A549 (cell line): ENCODE results near the gene CACNA1C. TPM values are rescaled to one million over a fixed set of nuclear protein-coding genes. Genes with fewer than 3 reads are reported as not detected.

Experiments used
- ATAC-seq, 2 experiments: fragments of 200-7000 bp in 1 of 2; fragments of >200 bp in 1 of 2; cut with Nextera tagmentation in 1 of 2; cut with Tn5 transposase in 1 of 2; 3 replicates each; pipeline versions ENCODE4 v1.8.0 to v1.9.1; 2018 to 2020; ENCODE audit warnings: mild to moderate bottlenecking in 1 of 2, moderate library complexity in 1 of 2
- CTCF ChIA-PET: fragments of 300-600 bp; sonication (Branson Sonifier 250); formaldehyde crosslinking; extraction: SDS; loops from one replicate; lab custom pipeline; 2021; ENCODE audit warnings: antibody characterized with exemption, inconsistent platforms; lab: Yijun Ruan, JAX
- POLR2A ChIA-PET: fragments of 350-600 bp; formaldehyde crosslinking; extraction: SDS; loops from one replicate; lab custom pipeline; 2021; ENCODE audit warnings: antibody characterized with exemption, inconsistent platforms; lab: Yijun Ruan, JAX
- DNase-seq, 2 experiments: peaks; one replicate each; pipeline versions ENCODE4 v3.0.0 to v3.0.0-alpha.2; 2011 to 2016; ENCODE audit warnings: low read depth in 1 of 2, low spot score in 1 of 2
- FAIRE-seq: peaks from 2 replicates; lab custom pipeline; 2011; peaks lifted over from hg19 to GRCh38; lab: Jason Lieb, UNC
- H3K27ac ChIP-seq, 2 experiments: fragments of >200 bp; sonication (Bioruptor Twin); formaldehyde crosslinking; 3 replicates each; pipeline ENCODE4 v1.5.1; 2016 to 2017
- H3K4me1 ChIP-seq: fragments of >200 bp; sonication (Bioruptor Twin); formaldehyde crosslinking; 3 replicates; pipeline ENCODE4 v1.6.1; 2016
- H3K4me2 ChIP-seq: fragments of >200 bp; sonication (Bioruptor Twin); formaldehyde crosslinking; 3 replicates; pipeline ENCODE4 v1.6.1; 2016
- H3K4me3 ChIP-seq: fragments of >200 bp; sonication (Bioruptor Twin); formaldehyde crosslinking; 3 replicates; pipeline ENCODE4 v1.5.1; 2016
- H3K9me3 ChIP-seq: fragments of >200 bp; sonication (Bioruptor Twin); formaldehyde crosslinking; 3 replicates; pipeline ENCODE4 v1.6.1; 2016
- ATOH8 ChIP-seq: fragments of 250-450 bp; sonication (Bioruptor Pico); IDR thresholded peaks from 2 replicates; pipeline ENCODE4 v1.5.0; 2020; ENCODE audit warnings: low read depth, mild to moderate bottlenecking, moderate library complexity
- BCL3 ChIP-seq: fragments of >200 bp; sonication (Bioruptor Twin); formaldehyde crosslinking; IDR thresholded peaks from 3 replicates; pipeline ENCODE4 v1.6.1; 2016
- CBX2 ChIP-seq: fragments of 200-600 bp; sonication (generic); IDR thresholded peaks from 2 replicates; pipeline ENCODE4 v1.6.1; 2016; ENCODE audit warnings: low read depth, mild to moderate bottlenecking, borderline replicate concordance
- CEBPB ChIP-seq, 2 experiments: fragments of >200 bp in 1 of 2; sonication (Bioruptor Twin) in 1 of 2; formaldehyde crosslinking in 1 of 2; IDR thresholded peaks; 2 replicates each; pipeline ENCODE4 v1.6.1; 2012 to 2016
- CHD2 ChIP-seq: fragments of 150-350 bp; IDR thresholded peaks from 2 replicates; pipeline ENCODE4 v1.6.1; 2014; ENCODE audit warnings: low read length; ENCODE audit not compliant: partially characterized antibody
- CTCF ChIP-seq: fragments of >200 bp; sonication (Bioruptor Twin); formaldehyde crosslinking; IDR thresholded peaks from 3 replicates; pipeline ENCODE4 v1.5.1; 2016
- EHF ChIP-seq: fragments of 250-450 bp; sonication (Bioruptor Pico); IDR thresholded peaks from 2 replicates; pipeline ENCODE4 v1.5.0; 2020; ENCODE audit warnings: mild to moderate bottlenecking
- EHMT2 ChIP-seq: fragments of 200-600 bp; sonication (generic); IDR thresholded peaks from 2 replicates; pipeline ENCODE4 v1.6.1; 2016; ENCODE audit warnings: antibody characterized with exemption, low read depth, mild to moderate bottlenecking, moderate library complexity
- ESRRA ChIP-seq: fragments of 150-350 bp; IDR thresholded peaks from 2 replicates; pipeline ENCODE4 v1.6.1; 2014; ENCODE audit warnings: mild to moderate bottlenecking, low read length, borderline replicate concordance
- FOSB ChIP-seq: fragments of 250-450 bp; sonication (Bioruptor Pico); IDR thresholded peaks from 2 replicates; pipeline ENCODE4 v1.5.0; 2020; ENCODE audit warnings: mild to moderate bottlenecking, moderate library complexity
- FOXS1 ChIP-seq: fragments of 250-450 bp; sonication (Bioruptor Pico); IDR thresholded peaks from 2 replicates; pipeline ENCODE4 v1.5.0; 2020; ENCODE audit warnings: mild to moderate bottlenecking, moderate library complexity
- GATA3 ChIP-seq: IDR thresholded peaks from 2 replicates; pipeline ENCODE4 v1.6.1; 2012; ENCODE audit warnings: borderline replicate concordance
- NFE2L2 ChIP-seq: fragments of 150-350 bp; conservative IDR thresholded peaks from 2 replicates; pipeline ENCODE4 v1.6.1; 2014; ENCODE audit warnings: low read length
- NPAS2 ChIP-seq: fragments of 250-450 bp; sonication (Bioruptor Pico); IDR thresholded peaks from 2 replicates; pipeline ENCODE4 v1.8.0; 2022; ENCODE audit warnings: mild to moderate bottlenecking, moderate library complexity, borderline replicate concordance
- PBX3 ChIP-seq: IDR thresholded peaks from 2 replicates; pipeline ENCODE4 v1.6.1; 2012
- POLR2A ChIP-seq: IDR thresholded peaks from 2 replicates; pipeline ENCODE4 v1.6.1; 2012; ENCODE audit warnings: mild to moderate bottlenecking, low read length
- POLR2AphosphoS2 ChIP-seq: conservative IDR thresholded peaks from 2 replicates; pipeline ENCODE4 v1.6.1; 2012; ENCODE audit warnings: low read length, improper control_type of control experiment, inconsistent platforms
- RAD21 ChIP-seq, 2 experiments: fragments of >200 bp in 1 of 2; sonication (Bioruptor Twin) in 1 of 2; formaldehyde crosslinking in 1 of 2; IDR thresholded peaks in 1 of 2; conservative IDR thresholded peaks in 1 of 2; 2 replicates in 1 of 2; 3 replicates in 1 of 2; pipeline ENCODE4 v1.6.1; 2012 to 2018; ENCODE audit warnings: inconsistent platforms in 1 of 2
- REST ChIP-seq: fragments of 200-600 bp; sonication (generic); IDR thresholded peaks from 2 replicates; pipeline ENCODE4 v1.6.1; 2016; ENCODE audit warnings: antibody characterized with exemption, mild to moderate bottlenecking, moderate library complexity
- RFX5 ChIP-seq: fragments of 450-650 bp; IDR thresholded peaks from 2 replicates; pipeline ENCODE4 v1.7.1; 2014; ENCODE audit warnings: antibody characterized with exemption, mild to moderate bottlenecking, moderate library complexity
- ZNF302 ChIP-seq: fragments of 250-450 bp; sonication (Bioruptor Pico); IDR thresholded peaks from 2 replicates; pipeline ENCODE4 v1.9.0; 2021; ENCODE audit warnings: inconsistent platforms, mild to moderate bottlenecking, moderate library complexity
- WGBS: methylation state at CpG from one replicate; pipeline ENCODE4 v1.1.6; 2017; ENCODE audit errors: missing lambda C conversion rate; 5-methylcytosine and 5-hydroxymethylcytosine counted together
- polyA plus RNA-seq, 4 experiments: library from polyadenylated mRNA; depleted of rRNA in 3 of 4; stranded (reverse); fragments of >200 nt; fragmentation: RNase III in 1 of 4; extraction: RNeasy Plus Mini Kit Qiagen cat#74134 plus additional on column Dnase treatment in 1 of 4; gene quantifications; 2 replicates in 3 of 4; 3 replicates in 1 of 4; pipeline ENCODE4 v1.2.3, GENCODE V29; 2011 to 2017

Gene CACNA1C
- polyA plus RNA-seq, 2 of the 4 experiments (the other 2 are of a cell fraction), result not detected

GRCh38 chr12:2147335-2147734, 94.5 kb downstream of the CACNA1C start:
- no peak for FAIRE-seq
- CTCF ChIA-PET, result no interaction called here

GRCh38 chr12:2149091-2149490, 96.3 kb downstream of the CACNA1C start:
- ChIA-PET CTCF (interaction anchor here (0.5 kb wide), 1 partner anchor 607 kb away, joined by 5 read pairs; no protein-coding TSS in a partner anchor), POLR2A (no interaction called here)
- no peak for FAIRE-seq

More at GRCh38 chr12:2147335-2147734, 94.5 kb downstream of the CACNA1C start:
- no peak for TF ChIP-seq PBX3
- no peak for TF ChIP-seq POLR2A
- no peak for TF ChIP-seq RAD21 (conservative IDR thresholded peaks at IDR 0.05 in 1 of 2, IDR thresholded peaks at IDR 0.05 in 1 of 2)
- TF ChIP-seq REST, result no peak
- no peak for TF ChIP-seq EHF (CRISPR knock-in tag)
- TF ChIP-seq CBX2, result no peak
- TF ChIP-seq CEBPB (IDR thresholded peaks at IDR 0.05), result no peak
- TF ChIP-seq CHD2, result no peak
- TF ChIP-seq BCL3, result no peak
- no peak for TF ChIP-seq ESRRA
- TF ChIP-seq RFX5, result no peak
- TF ChIP-seq FOXS1 (CRISPR knock-in tag), result no peak
- no peak for TF ChIP-seq POLR2AphosphoS2
- Histone ChIP-seq H3K9me3 (no peaks in the 10 kb centered on the region; the same call in 2 of the 3 replicates), H3K4me2 (no peak overlapping the region), H3K4me1 (no peaks in the 10 kb centered on the region), H3K4me3 (no peak overlapping the region), H3K27ac (no peak overlapping the region)
- ATAC-seq (no peak), DNase-seq (no peak)
- 0% methylated on average over 1 of the region's 1 CpG for WGBS
- POLR2A ChIA-PET, result no interaction called here

More at GRCh38 chr12:2149091-2149490, 96.3 kb downstream of the CACNA1C start:
- DNase-seq, result no peak
- TF ChIP-seq NPAS2 (CRISPR knock-in tag) (no peak), NFE2L2 (no peak), FOXS1 (CRISPR knock-in tag) (no peak), CTCF (no peak), RFX5 (no peak), RAD21 (conservative IDR thresholded peaks at IDR 0.05 in 1 of 2, IDR thresholded peaks at IDR 0.05 in 1 of 2) (no peak), ATOH8 (CRISPR knock-in tag) (no peak), EHMT2 (no peak), ZNF302 (no peak), GATA3 (no peak), FOSB (CRISPR knock-in tag) (no peak)
- Histone ChIP-seq H3K4me3 (no peak overlapping the region), H3K27ac (no peak overlapping the region), H3K4me2 (no peak overlapping the region), H3K4me1 (no peaks in the 10 kb centered on the region), H3K9me3 (no peaks in the 10 kb centered on the region; the same call in 2 of the 3 replicates)
- WGBS, result 7% methylated on average over 3 of the region's 3 CpGs
- ATAC-seq, result no peak
